Suprapubic skin (tissue), 4 donors: ENCODE data around the gene NANS.

Experiments
- EP300 ChIP-seq: sonication (generic); formaldehyde crosslinking; IDR thresholded peaks from one replicate; pipeline ENCODE4 v1.6.1; 2017; ENCODE audit warnings: antibody characterized with exemption
- POLR2A ChIP-seq, 2 donors: fragments of 450-650 bp; IDR thresholded peaks; one replicate each; pipeline ENCODE4 v1.6.1; 2017; ENCODE audit warnings: antibody characterized with exemption in 2 of 2, mild to moderate bottlenecking in 2 of 2, moderate library complexity in 2 of 2
- POLR2AphosphoS5 ChIP-seq, 3 donors: sonication (generic); formaldehyde crosslinking; IDR thresholded peaks; one replicate each; pipeline ENCODE4 v1.6.1; 2017; ENCODE audit warnings: antibody characterized with exemption in 3 of 3
- TF ChIP-seq, protein P1 (sequence below), 2 donors: fragments of 200-600 bp in 1 of 2; fragments of 450-650 bp in 1 of 2; sonication (generic) in 1 of 2; IDR thresholded peaks; one replicate each; pipeline ENCODE4 v1.5.1; 2016 to 2019; ENCODE audit warnings: antibody characterized with exemption in 2 of 2, mild to moderate bottlenecking in 1 of 2, moderate library complexity in 1 of 2

DNA sequence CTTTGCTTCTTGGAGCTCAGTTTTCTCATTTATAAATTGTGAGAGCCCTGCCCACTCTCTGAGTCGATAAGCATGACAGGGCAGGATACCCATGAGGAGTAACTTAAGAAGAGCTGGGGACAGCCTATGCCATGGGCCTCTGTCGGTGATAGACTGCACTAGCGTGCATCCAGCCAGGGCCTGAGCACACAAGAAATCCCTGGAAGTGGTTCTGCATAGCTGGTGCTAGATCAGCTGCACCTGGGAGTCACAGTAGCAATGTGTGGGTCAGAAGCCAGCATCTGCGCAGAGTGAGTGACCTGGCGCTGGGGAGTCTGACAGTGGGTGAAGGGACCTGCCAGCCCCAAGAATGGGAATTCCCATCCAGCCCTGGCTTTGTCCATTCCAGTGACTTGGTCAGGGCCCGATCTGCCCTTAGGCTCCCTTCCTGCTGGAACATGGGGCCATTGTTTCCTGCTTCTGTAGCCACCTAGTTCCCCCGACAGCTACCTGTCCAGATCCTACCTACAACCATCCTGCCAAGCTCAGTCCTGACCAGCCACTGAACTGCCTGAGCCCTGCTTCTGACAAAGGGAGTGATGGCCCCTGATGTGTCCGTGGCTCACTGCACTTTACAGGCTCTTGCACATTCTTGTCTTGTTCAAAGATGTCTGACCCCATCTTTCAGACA lies 35.9 kb upstream of the NANS start:
- TF ChIP-seq POLR2A (IDR thresholded peaks at IDR 0.05) (no peak), POLR2AphosphoS5 (IDR thresholded peaks at IDR 0.05) (no peak), EP300 (no peak)
- TF ChIP-seq, protein P1, sequence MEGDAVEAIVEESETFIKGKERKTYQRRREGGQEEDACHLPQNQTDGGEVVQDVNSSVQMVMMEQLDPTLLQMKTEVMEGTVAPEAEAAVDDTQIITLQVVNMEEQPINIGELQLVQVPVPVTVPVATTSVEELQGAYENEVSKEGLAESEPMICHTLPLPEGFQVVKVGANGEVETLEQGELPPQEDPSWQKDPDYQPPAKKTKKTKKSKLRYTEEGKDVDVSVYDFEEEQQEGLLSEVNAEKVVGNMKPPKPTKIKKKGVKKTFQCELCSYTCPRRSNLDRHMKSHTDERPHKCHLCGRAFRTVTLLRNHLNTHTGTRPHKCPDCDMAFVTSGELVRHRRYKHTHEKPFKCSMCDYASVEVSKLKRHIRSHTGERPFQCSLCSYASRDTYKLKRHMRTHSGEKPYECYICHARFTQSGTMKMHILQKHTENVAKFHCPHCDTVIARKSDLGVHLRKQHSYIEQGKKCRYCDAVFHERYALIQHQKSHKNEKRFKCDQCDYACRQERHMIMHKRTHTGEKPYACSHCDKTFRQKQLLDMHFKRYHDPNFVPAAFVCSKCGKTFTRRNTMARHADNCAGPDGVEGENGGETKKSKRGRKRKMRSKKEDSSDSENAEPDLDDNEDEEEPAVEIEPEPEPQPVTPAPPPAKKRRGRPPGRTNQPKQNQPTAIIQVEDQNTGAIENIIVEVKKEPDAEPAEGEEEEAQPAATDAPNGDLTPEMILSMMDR (IDR thresholded peaks at IDR 0.05) = no peak
